HL-60/S4 treated with phorbol 12-myristate 13-acetate at 8.2 ng/mL for 4 days and 3 days (cell line): ENCODE results near the gene ZNF524.

Experiments used
- in situ Hi-C: fragments of 300-500 bp; cut with MboI; formaldehyde crosslinking; loops from 2 replicates; pipeline ENCODE4 v1.15.0; 2022; ENCODE audit warnings: low sequenced_read_pairs

ZNF524 gene

DNA sequence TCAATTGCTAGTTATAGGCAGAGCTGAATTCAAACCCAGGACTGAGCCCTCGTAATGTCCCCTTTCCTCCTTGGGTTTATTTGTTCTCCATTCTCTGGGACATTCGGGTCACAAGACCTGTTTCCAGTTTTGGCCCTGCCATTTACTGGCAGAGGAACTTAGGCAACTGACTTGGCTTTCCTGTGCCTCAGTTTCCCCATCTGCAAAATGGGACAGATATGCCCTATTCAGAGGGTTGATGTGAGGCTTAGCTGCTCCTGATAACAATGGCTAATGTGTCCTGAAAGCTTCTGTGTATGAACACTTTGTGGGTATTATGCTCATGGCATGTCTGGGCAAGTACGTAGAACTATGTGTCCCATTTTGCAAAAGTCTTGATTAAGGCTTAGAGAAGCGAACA, 996 bp downstream of the ZNF524 start:
- in situ Hi-C loops: no loop called here

DNA sequence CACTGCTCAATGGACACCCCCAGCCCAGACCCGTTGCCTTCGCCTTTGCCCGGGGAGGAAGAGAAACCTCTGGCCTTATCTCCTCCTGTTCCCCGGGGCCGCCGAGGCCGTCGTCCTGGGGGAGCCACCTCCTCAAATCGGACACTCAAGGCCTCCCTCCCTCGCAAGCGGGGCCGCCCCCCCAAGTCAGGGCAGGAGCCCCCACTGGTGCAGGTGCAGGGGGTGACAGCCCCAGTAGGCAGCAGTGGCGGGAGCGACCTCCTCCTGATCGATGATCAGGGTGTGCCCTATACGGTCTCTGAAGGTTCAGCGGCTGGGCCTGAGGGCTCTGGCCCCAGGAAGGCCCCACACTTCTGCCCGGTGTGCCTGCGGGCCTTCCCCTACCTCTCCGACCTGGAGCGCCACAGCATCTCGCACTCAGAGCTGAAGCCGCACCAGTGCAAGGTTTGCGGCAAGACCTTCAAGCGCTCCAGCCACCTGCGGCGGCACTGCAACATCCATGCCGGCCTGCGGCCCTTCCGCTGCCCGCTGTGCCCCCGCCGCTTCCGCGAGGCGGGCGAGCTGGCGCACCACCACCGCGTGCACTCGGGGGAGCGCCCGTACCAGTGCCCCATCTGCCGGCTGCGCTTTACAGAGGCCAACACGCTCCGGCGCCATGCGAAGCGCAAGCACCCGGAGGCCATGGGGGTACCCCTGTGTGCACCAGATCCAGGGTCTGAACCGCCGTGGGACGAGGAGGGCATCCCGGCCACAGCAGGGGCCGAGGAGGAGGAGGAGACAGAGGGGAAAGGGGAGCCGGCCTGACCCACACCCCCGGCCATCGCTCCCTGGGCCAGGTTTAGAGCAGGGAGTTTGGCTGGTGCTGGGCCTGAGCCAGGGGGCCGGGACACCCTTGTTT, 2.3 kb downstream of the ZNF524 start:
- in situ Hi-C loops: no loop called here

DNA sequence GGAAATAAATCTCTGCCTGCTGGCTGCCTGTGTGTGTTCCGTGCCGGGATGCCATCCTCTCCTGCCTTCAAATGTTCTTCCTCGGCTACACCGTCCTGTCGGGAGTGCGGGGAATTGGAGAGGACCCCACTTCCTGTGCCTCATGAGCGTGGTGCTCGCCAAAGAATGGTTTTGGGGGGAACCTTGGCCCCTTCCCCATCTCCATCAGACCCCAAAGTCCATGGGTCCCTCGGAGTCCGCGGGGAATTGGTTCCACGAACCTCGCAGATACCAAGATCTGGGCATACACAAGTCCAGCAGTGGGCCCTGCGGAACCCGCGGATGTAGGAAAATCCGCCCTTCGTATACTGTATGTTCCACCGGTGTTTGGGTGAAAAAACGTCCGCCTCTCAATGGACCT, 3.0 kb downstream of the ZNF524 start:
- in situ Hi-C loops: no loop called here

DNA sequence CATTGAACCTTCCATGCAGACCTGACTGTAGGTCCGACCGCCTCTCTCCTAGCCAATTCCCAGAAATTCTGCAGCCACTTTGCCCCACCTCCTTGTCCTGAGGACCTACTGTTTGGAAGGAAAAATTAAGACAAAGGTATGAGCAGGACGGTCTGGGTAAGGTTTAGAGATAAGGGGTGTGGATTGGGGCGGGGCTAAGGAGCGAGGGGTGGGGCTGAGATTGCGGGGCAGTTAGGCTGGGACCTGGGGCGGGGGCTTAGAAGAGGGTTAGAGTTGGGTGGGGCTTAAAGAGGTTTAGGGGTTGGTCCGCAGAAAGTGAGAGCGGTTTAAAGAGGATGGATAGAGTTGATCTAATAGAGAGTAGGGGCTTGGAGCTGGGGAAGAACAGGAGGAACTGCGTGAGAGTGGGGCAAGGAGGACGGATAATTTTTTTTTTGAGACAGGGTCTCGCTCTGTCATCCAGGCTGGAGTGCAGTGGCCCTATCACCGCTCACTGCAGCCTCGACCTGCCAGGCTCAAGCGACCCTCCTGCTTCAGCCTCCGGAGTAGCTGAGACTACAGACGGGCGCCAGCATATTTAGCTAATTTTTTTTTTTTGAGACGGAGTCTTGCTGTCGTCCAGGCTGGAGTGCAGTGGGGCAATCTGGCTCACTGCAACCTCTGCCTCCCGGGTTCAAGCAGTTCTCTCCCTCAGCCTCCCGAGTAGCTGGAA, 3.6 kb downstream of the ZNF524 start:
- in situ Hi-C loops: no loop called here

DNA sequence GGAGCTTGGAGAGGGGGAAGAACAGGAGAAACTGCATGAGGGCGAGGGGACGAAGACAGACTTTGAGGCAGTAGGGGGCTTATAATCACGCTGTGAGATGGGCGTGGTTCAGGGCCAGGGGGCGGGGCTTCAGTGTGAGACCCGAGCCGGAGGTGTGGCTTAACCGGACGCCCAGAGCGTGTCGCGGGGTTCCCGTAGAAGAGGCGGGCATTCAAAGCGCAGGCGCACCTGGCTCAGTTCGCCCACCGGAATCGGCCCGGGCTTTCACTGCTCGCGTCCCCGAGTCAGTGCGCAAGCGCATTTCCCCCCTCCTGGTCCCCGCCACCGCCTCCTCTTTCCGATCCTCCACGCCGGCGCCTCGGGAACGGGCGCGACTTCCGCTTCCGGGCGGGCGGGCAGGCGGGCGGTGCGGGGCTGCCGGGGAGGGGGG, 5.1 kb downstream of the ZNF524 start:
- in situ Hi-C loops: no loop called here

DNA sequence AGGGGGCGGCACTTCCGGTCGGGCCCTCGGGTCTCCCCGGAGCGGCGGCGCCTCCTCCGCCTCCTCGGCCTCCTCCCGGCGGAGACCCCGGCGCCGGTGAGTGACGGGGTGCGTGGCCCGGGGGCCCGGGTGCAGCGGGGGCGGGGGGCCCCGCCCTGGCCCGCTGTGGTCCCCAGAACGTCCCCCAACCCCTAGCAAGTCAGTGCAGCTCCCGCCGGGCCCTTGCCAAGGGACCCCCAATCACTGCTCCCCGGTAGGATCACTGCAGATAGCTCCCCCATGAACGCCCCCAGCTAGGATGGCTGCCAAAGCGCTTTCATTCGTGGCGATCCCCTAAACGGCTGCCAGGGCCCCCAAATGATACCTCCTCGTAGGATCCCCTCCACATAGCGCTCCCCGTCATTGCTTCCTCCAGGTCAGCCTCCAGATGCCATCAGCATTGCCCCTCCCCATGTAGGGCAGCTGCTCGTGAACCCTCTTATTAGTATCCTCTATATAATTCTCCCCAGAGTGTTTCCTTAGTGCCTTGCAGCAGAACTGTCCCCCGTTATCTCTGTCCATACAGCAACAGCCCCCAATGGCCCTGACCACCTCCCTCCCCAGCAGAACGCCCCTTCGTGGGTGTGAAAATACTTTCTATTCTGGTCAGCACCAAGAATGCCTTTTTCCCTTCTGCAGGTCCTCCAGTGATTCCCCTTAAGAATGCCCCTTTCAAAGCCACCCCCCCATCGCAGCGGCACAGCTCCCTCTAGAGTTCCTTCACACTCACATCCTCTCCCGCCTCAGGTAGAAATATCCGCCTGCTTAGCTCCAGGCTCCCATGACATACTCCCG, 5.8 kb downstream of the ZNF524 start, which contains the start of gene ZNF865:
Gene ZNF865 (plus strand): TSS at position 11 of the 834 bp plus-strand sequence. CDS start 7,972 bp downstream, outside the sequence.
- in situ Hi-C loops: no loop called here

DNA sequence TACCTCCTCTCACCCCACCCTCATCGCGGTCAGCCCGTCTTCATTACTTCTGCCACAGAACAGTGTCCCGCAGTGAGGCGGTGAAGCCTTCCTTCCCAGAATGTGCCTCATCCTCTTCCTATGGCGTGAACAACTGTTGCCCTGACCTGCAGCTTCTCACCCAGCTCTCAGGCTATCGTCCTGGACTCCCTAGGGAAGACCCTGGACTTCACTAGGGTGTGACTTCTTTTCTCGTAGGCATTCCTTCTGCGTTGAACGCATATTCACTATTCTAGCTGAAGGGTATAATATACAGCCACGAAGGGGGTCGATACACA, 6.3 kb downstream of the ZNF524 start:
- in situ Hi-C loops: no loop called here

DNA sequence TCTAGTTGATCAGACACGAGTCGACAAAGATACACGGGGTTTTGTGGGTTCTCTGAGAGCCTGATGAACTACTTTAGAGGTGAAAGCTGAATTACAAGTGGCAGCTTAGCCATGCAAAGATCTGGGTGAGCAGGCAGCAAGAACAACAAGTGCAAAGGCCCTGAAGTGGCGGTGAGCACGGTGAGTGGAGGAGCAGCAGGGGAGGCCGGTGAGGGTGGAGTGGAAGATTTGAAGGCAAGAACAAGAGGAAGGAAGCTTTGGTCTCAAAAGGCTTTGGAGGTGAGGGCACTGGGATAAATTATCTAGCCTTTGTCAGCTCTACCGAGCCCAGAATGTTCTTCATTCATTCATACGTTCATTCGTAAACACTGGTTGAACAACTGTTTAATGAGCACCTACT, 6.7 kb downstream of the ZNF524 start:
- in situ Hi-C loops: no loop called here

DNA sequence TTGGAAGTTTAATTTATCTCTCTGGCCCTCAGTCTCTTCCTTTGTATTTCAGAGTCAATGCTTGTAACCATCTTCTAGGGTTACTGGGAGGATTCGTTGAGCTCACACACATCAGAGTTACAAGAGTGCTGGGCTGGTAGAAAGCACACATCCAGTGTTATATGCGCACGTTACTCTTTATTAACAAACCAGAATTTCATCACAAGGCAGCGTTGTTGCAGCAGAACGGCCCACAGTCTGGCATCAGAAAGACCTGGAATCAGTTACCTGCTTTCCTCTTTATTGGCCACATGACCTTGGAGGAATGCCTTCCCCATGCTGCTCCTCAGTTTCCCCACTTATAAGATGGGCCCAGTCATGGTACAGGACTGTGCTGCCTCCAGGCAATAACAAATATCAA, 9.2 kb downstream of the ZNF524 start:
- in situ Hi-C loops: no loop called here

DNA sequence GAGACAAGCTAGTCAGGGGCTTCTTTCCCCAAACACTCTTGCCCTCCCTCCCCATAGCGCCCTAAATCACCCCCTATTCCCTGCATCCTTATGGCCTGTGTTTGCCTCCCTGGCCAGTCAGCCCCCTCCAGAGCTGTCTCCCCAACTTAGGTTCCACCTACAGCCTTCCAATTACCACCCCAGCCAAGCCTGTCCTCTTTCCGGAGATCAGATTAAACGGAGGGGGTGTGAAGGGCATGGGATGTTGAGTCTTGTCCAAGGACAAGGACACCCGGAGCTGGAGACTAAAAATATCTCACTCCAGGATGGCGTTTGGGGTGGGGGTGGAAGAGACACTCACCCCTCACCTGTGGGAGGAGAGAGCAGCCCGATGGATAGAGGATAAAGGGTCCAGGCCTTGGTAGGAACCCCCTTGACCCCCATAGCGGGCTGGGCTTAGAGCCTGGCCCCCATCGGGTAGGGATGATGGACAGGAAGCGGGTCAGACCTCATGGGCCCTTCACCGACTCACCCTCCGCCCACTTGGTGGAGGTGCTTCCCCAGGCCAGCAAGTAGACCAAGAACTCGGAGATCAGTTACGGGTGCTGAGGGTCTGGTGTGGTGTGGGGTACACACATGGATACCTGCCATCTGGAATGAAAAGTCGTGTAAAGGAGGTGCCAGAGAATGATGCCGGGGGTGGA, 11.4 kb downstream of the ZNF524 start:
- in situ Hi-C loops: no loop called here

DNA sequence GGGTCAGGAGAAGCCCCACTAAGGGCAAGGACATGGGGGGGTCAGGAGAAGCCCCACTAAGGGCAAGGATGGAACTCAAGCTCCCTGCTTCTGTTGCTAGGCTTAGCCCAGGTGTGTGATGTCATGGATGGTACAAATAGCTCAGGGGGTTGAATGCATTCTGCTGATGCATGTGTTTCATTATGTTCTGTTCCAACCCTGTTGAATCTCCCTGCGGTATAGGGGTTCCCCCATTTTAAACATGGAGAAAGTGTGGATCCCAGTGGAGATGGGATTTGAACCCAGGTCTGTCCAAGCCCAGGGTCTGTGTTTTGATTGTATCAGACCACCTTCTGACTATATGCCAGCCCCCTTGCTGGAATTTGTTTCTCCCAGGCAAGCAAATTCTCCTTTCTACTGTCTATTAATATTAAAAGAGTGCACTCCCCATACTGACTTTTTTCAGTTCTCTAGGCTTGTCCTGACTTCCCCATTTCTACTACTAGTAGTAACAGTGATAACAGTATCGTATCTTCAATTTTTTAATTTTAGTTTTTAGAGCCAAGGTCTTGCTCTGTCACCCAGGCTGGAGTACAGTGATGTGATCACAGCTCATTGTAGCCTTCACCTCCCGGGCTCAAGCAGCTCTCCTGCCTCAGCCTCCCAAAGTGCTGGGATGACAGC, 12.0 kb downstream of the ZNF524 start:
- in situ Hi-C loops: no loop called here

DNA sequence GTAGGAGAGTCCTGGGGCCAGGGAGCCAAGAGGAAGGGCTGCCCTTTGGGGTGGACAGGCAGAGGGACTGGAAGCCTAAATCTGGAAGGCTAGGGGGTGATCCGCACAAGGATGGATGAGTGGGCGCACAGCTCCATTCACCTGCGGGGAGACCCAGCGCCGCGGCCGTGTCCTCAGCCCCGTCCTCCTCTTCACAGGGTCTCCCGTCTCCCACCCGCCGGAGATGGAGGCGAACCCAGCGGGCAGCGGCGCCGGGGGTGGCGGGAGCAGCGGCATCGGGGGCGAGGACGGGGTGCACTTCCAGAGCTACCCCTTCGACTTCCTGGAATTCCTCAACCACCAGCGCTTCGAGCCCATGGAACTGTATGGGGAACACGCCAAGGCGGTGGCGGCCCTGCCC, 13.3 kb downstream of the ZNF524 start:
- in situ Hi-C loops: no loop called here

DNA sequence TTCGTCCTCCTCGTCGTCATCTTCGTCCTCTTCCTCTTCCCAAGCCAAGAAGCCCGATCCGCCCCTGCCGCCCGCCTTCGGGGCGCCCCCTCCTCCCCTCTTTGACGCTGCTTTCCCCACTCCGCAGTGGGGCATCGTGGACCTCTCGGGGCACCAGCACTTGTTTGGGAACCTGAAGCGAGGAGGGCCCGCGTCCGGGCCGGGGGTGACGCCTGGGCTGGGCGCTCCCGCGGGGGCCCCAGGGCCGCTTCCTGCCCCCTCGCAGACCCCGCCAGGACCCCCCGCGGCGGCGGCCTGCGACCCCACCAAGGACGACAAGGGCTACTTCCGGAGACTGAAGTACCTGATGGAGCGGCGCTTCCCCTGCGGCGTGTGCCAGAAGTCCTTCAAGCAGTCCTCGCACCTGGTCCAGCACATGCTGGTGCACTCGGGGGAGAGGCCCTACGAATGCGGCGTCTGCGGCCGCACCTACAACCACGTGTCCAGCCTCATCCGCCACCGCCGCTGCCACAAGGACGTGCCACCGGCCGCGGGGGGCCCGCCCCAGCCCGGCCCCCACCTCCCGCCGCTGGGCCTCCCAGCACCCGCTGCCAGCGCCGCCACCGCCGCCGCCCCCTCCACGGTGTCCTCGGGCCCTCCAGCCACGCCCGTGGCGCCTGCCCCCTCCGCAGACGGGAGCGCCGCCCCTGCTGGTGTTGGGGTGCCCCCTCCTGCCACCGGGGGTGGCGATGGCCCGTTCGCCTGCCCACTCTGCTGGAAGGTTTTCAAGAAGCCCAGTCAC, 14.0 kb downstream of the ZNF524 start:
- in situ Hi-C loops: no loop called here

DNA sequence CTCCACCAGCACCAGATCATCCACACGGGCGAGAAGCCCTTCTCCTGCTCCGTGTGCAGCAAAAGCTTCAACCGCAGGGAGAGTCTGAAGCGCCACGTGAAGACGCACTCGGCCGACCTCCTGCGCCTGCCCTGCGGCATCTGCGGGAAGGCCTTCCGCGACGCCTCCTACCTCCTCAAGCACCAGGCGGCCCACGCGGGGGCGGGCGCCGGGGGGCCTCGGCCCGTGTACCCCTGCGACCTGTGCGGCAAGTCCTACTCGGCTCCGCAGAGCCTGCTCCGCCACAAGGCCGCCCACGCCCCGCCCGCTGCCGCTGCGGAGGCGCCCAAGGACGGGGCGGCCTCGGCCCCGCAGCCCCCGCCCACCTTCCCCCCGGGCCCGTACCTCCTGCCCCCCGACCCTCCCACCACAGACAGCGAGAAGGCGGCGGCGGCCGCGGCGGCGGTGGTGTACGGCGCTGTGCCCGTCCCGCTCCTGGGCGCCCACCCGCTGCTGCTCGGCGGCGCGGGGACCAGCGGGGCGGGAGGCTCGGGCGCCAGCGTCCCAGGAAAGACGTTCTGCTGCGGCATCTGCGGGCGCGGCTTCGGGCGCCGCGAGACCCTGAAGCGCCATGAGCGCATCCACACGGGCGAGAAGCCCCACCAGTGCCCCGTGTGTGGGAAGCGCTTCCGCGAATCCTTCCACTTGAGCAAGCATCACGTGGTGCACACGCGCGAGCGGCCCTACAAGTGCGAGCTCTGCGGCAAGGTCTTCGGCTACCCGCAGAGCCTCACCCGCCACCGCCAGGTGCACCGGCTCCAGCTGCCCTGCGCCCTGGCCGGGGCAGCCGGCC, 14.8 kb downstream of the ZNF524 start:
- in situ Hi-C loops: no loop called here

DNA sequence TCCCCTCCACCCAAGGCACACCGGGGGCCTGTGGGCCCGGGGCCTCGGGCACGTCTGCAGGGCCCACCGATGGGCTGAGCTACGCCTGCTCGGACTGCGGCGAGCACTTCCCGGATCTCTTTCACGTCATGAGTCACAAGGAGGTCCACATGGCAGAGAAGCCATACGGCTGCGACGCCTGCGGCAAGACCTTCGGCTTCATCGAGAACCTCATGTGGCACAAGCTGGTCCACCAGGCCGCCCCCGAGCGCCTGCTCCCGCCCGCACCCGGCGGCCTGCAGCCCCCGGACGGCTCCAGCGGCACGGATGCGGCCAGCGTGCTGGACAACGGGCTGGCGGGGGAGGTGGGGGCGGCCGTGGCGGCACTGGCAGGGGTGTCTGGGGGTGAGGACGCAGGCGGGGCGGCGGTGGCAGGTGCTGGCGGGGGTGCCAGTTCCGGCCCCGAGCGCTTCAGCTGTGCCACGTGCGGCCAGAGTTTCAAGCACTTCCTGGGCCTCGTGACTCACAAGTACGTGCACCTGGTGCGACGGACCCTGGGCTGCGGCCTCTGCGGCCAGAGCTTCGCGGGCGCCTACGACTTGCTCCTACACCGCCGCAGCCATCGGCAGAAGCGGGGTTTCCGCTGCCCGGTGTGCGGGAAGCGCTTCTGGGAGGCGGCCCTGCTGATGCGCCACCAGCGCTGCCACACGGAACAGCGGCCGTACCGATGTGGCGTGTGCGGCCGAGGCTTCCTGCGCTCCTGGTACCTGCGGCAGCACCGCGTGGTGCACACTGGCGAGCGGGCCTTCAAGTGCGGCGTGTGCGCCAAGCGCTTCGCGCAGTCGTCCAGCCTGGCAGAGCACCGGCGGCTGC, 15.7 kb downstream of the ZNF524 start:
- in situ Hi-C loops: no loop called here

DNA sequence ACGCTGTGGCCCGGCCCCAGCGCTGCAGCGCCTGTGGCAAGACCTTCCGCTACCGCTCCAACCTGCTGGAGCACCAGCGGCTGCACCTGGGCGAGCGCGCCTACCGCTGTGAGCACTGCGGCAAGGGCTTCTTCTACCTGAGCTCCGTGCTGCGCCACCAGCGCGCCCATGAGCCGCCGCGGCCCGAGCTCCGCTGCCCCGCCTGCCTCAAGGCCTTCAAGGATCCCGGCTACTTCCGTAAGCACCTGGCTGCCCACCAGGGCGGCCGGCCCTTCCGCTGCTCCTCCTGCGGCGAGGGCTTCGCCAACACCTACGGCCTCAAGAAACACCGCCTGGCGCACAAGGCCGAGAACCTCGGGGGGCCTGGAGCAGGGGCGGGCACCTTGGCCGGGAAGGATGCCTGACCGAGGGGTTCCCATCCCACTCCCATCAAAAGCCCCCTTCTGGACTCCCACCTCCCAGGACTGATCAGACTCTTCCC, 16.3 kb downstream of the ZNF524 start:
- in situ Hi-C loops: no loop called here

DNA sequence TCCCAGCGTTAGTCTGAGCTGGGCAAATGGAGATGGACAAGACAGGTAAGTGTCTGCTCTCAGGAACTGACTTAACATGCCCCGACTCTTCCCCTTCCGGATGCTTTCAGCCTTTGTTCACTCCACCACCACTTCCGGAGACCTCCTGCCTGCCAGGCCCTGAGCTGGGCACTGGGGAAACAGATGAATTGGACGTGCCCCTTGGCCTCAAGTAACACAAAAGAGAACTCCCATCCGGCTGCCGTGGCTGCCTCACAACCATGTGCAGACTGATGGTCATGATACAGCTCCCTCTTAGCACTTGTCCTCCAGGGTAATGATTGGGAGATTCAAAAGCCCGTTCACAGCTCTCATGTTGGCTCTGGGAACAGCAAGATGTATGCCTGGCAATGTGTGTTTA, 17.3 kb downstream of the ZNF524 start:
- in situ Hi-C loops: no loop called here

DNA sequence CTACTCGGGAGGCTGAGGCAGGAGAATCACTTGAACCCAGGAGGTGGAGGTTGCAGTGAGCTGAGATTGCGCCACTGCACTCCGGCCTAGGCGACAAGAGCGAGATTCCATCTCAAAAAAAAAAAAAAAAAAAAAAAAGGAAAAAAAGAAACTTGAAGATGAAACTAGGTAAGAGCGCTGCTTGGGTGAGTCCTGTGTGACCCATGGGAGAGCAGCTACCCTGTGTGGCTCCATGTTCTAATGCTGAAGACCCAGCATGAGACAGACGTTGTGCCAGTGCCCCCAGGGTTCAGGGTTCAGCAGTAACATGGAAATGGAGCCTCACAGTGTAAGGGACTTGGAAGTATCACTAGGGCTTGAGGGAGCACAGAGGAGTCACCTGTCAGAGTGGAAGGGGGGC, 18.3 kb downstream of the ZNF524 start:
- in situ Hi-C loops: no loop called here
